WERI-Rb-1 (cell line): ENCODE measurements around the gene CLDN6.

ENCODE experiments used
- DNase-seq: peaks from one replicate; pipeline ENCODE4 v3.0.0-alpha.2; 2020
- H3K27ac ChIP-seq: fragments of 250-450 bp; sonication (Bioruptor Pico); 2 replicates; pipeline ENCODE4 v1.5.1; 2020; ENCODE audit warnings: mild to moderate bottlenecking, moderate library complexity
- H3K27me3 ChIP-seq: fragments of 250-450 bp; sonication (Bioruptor Pico); 2 replicates; pipeline ENCODE4 v1.5.1; 2021; ENCODE audit warnings: mild to moderate bottlenecking, low read depth, moderate library complexity; ENCODE audit not compliant: insufficient read depth, severe bottlenecking
- H3K36me3 ChIP-seq: fragments of 250-450 bp; sonication (Bioruptor Pico); 2 replicates; pipeline ENCODE4 v1.5.1; 2020; ENCODE audit warnings: mild to moderate bottlenecking, moderate library complexity
- H3K4me3 ChIP-seq: 2 replicates; pipeline ENCODE4 v1.5.1; 2011; ENCODE audit warnings: low read depth, mild to moderate bottlenecking, control low read depth, low read length
- H3K9me3 ChIP-seq: fragments of 250-450 bp; sonication (Bioruptor Pico); 2 replicates; pipeline ENCODE4 v1.5.1; 2021; ENCODE audit warnings: mild to moderate bottlenecking, moderate library complexity; ENCODE audit not compliant: severe bottlenecking
- TF ChIP-seq, protein P1 (sequence below): IDR thresholded peaks from 2 replicates; pipeline ENCODE4 v1.5.1; 2011; ENCODE audit warnings: low read depth, mild to moderate bottlenecking, control low read depth, inconsistent platforms, low read length

CLDN6 gene

DNA sequence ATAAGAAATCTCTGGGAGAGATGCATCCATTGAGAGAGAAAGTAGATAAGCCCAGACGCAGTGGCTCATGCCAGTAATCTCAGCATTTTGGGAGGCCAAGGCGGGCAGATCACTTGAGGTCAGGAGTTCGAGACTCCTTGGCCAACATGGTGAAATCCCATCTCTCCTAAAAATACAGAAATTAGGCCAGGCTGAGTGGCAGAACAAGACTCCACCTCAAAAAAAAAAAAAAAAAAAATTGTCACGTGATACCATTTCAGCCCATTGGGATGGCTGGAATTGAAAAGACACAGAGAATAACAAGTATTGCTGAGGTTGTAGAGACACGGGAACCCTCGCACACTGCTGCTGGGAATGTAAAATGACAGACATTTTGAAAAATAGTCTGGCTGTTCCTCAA is 44.6 kb upstream of the CLDN6 start:
- Histone ChIP-seq H3K9me3 (no peaks in the 10 kb centered on the region), H3K27me3 (no peaks in the 10 kb centered on the region), H3K36me3 (no peaks in the 10 kb centered on the region), H3K27ac (no peak overlapping the region), H3K4me3 (no peak overlapping the region)
- DNase-seq, result no peak
- TF ChIP-seq, protein P1, sequence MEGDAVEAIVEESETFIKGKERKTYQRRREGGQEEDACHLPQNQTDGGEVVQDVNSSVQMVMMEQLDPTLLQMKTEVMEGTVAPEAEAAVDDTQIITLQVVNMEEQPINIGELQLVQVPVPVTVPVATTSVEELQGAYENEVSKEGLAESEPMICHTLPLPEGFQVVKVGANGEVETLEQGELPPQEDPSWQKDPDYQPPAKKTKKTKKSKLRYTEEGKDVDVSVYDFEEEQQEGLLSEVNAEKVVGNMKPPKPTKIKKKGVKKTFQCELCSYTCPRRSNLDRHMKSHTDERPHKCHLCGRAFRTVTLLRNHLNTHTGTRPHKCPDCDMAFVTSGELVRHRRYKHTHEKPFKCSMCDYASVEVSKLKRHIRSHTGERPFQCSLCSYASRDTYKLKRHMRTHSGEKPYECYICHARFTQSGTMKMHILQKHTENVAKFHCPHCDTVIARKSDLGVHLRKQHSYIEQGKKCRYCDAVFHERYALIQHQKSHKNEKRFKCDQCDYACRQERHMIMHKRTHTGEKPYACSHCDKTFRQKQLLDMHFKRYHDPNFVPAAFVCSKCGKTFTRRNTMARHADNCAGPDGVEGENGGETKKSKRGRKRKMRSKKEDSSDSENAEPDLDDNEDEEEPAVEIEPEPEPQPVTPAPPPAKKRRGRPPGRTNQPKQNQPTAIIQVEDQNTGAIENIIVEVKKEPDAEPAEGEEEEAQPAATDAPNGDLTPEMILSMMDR, result no peak

DNA sequence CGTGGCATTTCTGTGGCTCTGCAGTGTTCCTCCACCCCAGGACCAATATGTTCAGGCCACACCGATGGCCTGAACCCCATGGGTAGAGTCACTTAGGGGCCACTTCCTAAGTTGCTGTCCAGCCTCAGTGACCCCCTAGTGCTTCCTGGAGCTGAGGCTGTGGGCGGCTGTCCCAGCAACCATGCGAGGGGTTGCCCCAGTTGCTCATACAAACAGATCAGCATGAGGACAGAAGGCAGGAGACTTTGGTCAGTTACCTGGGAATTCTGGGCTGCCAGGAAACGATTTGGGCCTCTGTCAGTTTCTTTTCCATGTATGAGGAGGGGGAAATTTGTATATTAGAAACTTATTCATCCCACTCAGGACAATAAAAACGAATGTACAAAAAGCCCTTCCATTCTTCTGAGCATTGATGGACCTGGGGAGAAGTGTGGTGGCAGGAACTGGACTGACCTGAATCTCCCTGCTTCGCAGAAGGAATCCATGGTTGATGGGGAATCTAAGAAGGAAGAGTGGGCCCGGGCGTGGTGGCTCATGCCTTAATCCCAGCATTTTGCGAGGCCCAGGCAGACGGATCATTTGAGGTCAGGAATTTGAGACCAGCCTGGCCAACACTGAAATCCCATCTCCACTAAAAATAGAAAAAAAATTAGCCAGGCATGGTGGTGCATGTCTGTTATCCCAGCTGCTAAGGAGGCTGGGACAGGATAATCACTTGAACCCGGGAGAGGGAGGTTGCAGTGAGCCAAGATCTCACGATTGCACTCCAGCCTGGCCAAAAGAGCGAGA is 42.5 kb upstream of the CLDN6 start:
- TF ChIP-seq, protein P1, result no peak
- H3K27me3 ChIP-seq, result no peaks in the 10 kb centered on the region
- H3K27ac ChIP-seq, result peak overlapping the region; percentile 45

DNA sequence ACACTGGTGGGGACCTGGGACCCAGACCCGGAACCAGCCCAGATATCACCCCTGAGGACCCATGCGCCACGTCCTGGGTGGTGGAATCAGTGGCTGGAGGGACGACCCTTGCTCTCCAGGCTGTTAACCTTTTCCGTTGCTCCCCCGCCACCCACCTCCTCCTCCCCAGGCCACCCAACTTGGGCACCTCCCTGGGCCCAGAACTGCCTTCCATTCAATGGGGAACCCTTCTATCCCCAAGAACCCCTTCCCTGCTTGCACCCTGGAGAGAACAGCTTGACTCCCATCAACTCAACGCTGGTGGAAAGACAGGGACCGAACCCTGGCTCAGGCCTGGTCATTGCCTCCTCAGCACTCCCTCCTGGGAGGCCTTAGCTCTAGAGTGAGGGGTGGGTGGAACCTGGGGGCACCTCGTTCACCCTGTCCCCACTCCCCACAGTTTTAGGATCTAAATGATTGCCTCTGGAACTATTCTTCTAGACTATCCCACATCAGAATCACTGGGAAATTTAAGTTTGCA is 41.8 kb upstream of the CLDN6 start:
- DNase-seq, result no peak
- H3K36me3 ChIP-seq, result no peaks in the 10 kb centered on the region
- H3K27ac ChIP-seq, result peak overlapping the region; percentile 45
- no peaks in the 10 kb centered on the region for H3K9me3 ChIP-seq
- H3K27me3 ChIP-seq, result no peaks in the 10 kb centered on the region
- TF ChIP-seq, protein P1, result no peak
- H3K4me3 ChIP-seq, result peak overlapping the region; percentile 33

More for the DNA sequence above, 42.5 kb upstream of the CLDN6 start:
- peak; percentile 83 for DNase-seq
- Histone ChIP-seq H3K9me3 (no peaks in the 10 kb centered on the region), H3K36me3 (no peaks in the 10 kb centered on the region), H3K4me3 (no peak overlapping the region)

DNA sequence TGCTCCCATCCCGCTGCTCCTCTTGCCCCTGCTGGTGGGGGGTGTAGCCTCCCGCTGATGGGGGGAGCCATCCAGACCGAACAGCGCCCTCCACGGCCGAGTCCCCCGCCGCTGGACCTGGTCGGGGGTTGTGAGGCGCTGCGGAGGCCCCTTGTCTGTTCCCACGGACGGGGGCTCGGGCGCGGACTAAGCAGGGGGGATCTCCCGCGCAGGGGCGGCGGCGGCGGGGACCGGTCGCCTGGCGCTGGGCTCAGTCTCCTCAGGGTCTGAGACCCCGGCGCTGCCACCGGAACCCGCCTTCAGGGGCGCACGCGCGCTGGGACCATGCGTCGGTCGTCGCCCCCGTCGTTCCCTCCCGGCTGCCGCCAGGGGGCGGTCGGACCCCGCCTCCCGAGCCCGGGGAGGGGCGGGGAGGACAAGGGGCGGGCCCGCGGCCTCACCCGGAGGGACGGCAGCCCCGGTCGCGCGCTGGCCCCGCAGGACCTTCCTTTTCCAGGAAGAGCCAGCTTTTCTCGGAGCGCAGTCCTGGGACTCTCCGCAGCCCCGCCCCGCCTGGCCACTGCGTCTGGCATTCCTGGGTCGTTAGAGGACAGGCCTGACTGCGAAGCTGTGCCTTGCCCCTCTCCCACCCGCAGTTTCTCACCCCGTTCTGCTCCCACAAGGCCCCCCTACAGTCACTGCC is 41.2 kb upstream of the CLDN6 start:
- TF ChIP-seq, protein P1, result peak; percentile 74

DNA sequence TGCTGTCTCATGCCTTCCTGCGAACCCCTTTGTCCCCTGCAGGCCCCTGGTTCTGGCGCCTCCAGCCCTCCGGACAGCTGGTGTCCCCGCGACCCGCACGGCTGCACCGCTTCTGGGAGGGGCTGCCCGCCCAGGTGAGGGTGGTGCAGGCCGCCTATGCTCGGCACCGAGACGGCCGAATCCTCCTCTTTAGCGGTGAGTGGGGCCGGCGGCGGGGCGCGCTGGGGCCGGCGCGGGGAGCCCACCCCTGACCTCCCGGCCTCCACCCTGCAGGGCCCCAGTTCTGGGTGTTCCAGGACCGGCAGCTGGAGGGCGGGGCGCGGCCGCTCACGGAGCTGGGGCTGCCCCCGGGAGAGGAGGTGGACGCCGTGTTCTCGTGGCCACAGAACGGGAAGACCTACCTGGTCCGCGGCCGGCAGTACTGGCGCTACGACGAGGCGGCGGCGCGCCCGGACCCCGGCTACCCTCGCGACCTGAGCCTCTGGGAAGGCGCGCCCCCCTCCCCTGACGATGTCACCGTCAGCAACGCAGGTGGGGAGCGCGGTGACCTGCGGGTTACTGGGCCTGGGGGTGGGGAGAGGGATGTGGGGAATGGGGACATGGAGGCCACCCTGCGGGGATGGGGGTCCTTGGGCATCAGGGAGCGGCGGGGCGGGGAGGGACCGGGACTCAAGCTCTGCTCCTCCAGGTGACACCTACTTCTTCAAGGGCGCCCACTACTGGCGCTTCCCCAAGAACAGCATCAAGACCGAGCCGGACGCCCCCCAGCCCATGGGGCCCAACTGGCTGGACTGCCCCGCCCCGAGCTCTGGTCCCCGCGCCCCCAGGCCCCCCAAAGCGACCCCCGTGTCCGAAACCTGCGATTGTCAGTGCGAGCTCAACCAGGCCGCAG is 40.4 kb upstream of the CLDN6 start:
- DNase-seq, result peak; percentile 70
- Histone ChIP-seq H3K27ac (peak overlapping the region; percentile 83), H3K9me3 (no peaks in the 10 kb centered on the region), H3K36me3 (no peaks in the 10 kb centered on the region), H3K27me3 (no peaks in the 10 kb centered on the region), H3K4me3 (peak overlapping the region; percentile 80)
- TF ChIP-seq, protein P1, result peak; percentile 46; the same call in 1 of the 2 replicates

More for the DNA sequence above, 41.2 kb upstream of the CLDN6 start:
- no peaks in the 10 kb centered on the region for H3K36me3 ChIP-seq
- DNase-seq, result peak; percentile 92
- no peaks in the 10 kb centered on the region for H3K9me3 ChIP-seq
- no peaks in the 10 kb centered on the region for H3K27me3 ChIP-seq
- peak overlapping the region; percentile 80 for H3K4me3 ChIP-seq
- peak overlapping the region; percentile 83 for H3K27ac ChIP-seq
